GM10266 (cell line): Measurements from ENCODE around the gene ZNF581.

Source experiments
- DNase-seq: peaks from one replicate; pipeline ENCODE4 v3.0.0; 2012; ENCODE audit errors: extremely low spot score
- CTCF ChIP-seq: IDR thresholded peaks from 2 replicates; pipeline ENCODE4 v1.5.1; 2012; ENCODE audit warnings: mild to moderate bottlenecking, low read depth; ENCODE audit not compliant: control insufficient read depth, insufficient read depth; ENCODE audit errors: missing control alignments

ZNF581 gene

GRCh38 chr19:55603581-55604292 lies 39.7 kb upstream of the ZNF581 start:
- no peak for TF ChIP-seq CTCF
- no peak for DNase-seq

- peak; percentile 98 for DNase-seq
- TF ChIP-seq CTCF, result no peak
Observed at GRCh38 chr19:55605207-55605636, 38.2 kb upstream of the ZNF581 start.

- TF ChIP-seq CTCF, result peak; percentile 90
- DNase-seq, result peak; percentile 86
Observed at GRCh38 chr19:55605637-55606470, 37.6 kb upstream of the ZNF581 start, which contains the start of gene ZNF865. Gene ZNF865 (plus strand): TSS chr19:55605647. CDS start chr19:55613619, 7,972 bp downstream.

- DNase-seq, result no peak
- no peak for TF ChIP-seq CTCF
Observed at GRCh38 chr19:55606471-55606787, 37.0 kb upstream of the ZNF581 start.

GRCh38 chr19:55606817-55607216 lies 36.6 kb upstream of the ZNF581 start:
- TF ChIP-seq CTCF, result no peak
- no peak for DNase-seq

GRCh38 chr19:55609326-55609725 lies 34.1 kb upstream of the ZNF581 start:
- DNase-seq, result no peak
- no peak for TF ChIP-seq CTCF
